NCI-H460 (cell line): ENCODE data around the gene ZNF808. TPM values are rescaled to one million over a fixed set of nuclear protein-coding genes. Genes with fewer than 3 reads are reported as not detected.
"Not testable (repeated sequence)": the region's sequence is repeated elsewhere in the genome, so short reads cannot be mapped to it uniquely, and the experiment has no call there.

ENCODE experiments used
- DNase-seq: peaks from one replicate; pipeline ENCODE4 v3.0.0-alpha.2; 2016; ENCODE audit warnings: low read depth; ENCODE audit errors: extremely low read depth
- total RNA-seq: library from RNA; depleted of rRNA; stranded (reverse); fragments of >200 nt; shearing (Covaris generic); gene quantifications from 2 replicates; pipeline ENCODE4 v1.2.3, GENCODE V29; 2014

ZNF808 gene
- total RNA-seq, 1 experiment from 2014 or later = 11.6 TPM

- not testable (repeated sequence) for DNase-seq
Observed at GRCh38 chr19:52535385-52535770, 7.9 kb downstream of the ZNF808 start.

GRCh38 chr19:52535771-52536447, 8.4 kb downstream of the ZNF808 start:
- no peak for DNase-seq

GRCh38 chr19:52536448-52536800, 9.0 kb downstream of the ZNF808 start:
- no peak for DNase-seq

- DNase-seq = not testable (repeated sequence)
Observed at GRCh38 chr19:52538815-52539214, 11.3 kb downstream of the ZNF808 start.

GRCh38 chr19:52541176-52541575, 13.7 kb downstream of the ZNF808 start:
- not testable (repeated sequence) for DNase-seq

GRCh38 chr19:52541608-52542007, 14.1 kb downstream of the ZNF808 start:
- no peak for DNase-seq

GRCh38 chr19:52542541-52542940, 15.1 kb downstream of the ZNF808 start:
- not testable (repeated sequence) for DNase-seq

- DNase-seq = no peak
Observed at GRCh38 chr19:52542984-52543664, 15.7 kb downstream of the ZNF808 start.

GRCh38 chr19:52554216-52554971, 26.9 kb downstream of the ZNF808 start:
- DNase-seq = no peak

GRCh38 chr19:52557231-52557995, 29.9 kb downstream of the ZNF808 start:
- no peak for DNase-seq

GRCh38 chr19:52558732-52559445, 31.4 kb downstream of the ZNF808 start:
- not testable (repeated sequence) for DNase-seq

- not testable (repeated sequence) for DNase-seq
Observed at GRCh38 chr19:52561611-52562010, 34.1 kb downstream of the ZNF808 start.

- DNase-seq = no peak
Observed at GRCh38 chr19:52566121-52566520, 38.7 kb downstream of the ZNF808 start.

- peak; percentile 8 for DNase-seq
Observed at GRCh38 chr19:52566588-52566987, 39.1 kb downstream of the ZNF808 start.

- no peak for DNase-seq
Observed at GRCh38 chr19:52567921-52568320, 40.5 kb downstream of the ZNF808 start.

- DNase-seq = not testable (repeated sequence)
Observed at GRCh38 chr19:52569638-52569999, 42.2 kb downstream of the ZNF808 start.

- DNase-seq = peak; percentile 72
Observed at GRCh38 chr19:52570000-52570861, 42.8 kb downstream of the ZNF808 start, which contains the start of gene ZNF701. ZNF701 (plus strand) TSS chr19:52570287; CDS start chr19:52574148, 3,861 bp downstream.

GRCh38 chr19:52584736-52585440, 57.4 kb downstream of the ZNF808 start:
- no peak for DNase-seq

GRCh38 chr19:52585604-52586003, 58.1 kb downstream of the ZNF808 start:
- no peak for DNase-seq
